H1 (cell line): ENCODE data around the gene GPALPP1. TPM values are rescaled to one million over a fixed set of nuclear protein-coding genes. Genes with fewer than 3 reads are reported as not detected.

ENCODE experiments used
- polyA plus RNA-seq, 7 experiments: library from polyadenylated mRNA; depleted of rRNA in 3 of 7; stranded (reverse) in 5 of 7; unstranded in 2 of 7; fragments of >200 nt in 5 of 7; fragments of 200-250 nt in 2 of 7; gene quantifications; 1 replicate in 5 of 7; 2 replicates in 1 of 7; 4 replicates in 1 of 7; pipeline versions ENCODE4 v1.2.1 to v1.2.3, GENCODE V29; 2011 to 2013; ENCODE audit warnings: missing spikeins in 2 of 7, mixed read lengths in 2 of 7
- total RNA-seq: library from RNA; stranded (reverse); fragmentation: NEBNext Ultra II Directional; extraction: Animal tissue kit (Norgen Biotek cat#: 25700); gene quantifications from 2 replicates; pipeline ENCODE4 v1.2.1, GENCODE V29; 2021
- TF ChIP-seq, protein P1 (sequence below): fragments of 300-600 bp; sonication (generic); IDR thresholded peaks from 2 replicates; pipeline ENCODE4 v1.7.1; 2012; ENCODE audit warnings: low read length, moderate library complexity, mild to moderate bottlenecking, inconsistent platforms; ENCODE audit not compliant: insufficient replicate concordance
- TF ChIP-seq, protein P2 (sequence below): IDR thresholded peaks from 2 replicates; pipeline ENCODE4 v1.6.1; 2012; ENCODE audit warnings: inconsistent platforms

GPALPP1 gene
- total and polyA plus RNA-seq, 2 of the 8 experiments (the other 6 are each of a cell fraction or from before 2014, with no cell fraction given) = 8.5 to 26.1 TPM

DNA sequence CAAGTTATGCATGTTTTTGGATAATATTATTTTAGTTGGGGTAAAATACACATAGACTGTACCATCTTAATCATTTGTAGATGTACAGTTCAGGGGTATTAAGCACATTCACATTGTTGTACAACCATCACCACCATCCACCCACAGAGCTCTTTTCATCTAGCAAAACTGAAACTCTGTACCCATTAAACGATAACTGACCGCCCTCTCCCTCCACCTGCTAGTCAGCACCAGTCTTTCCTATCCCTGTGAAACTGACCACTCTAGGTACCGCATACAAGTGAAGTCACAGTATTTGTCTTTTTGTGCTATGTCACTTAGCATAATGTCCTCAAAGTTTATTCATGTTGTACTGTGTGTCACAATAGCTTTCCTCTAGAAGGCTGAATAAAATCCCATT is 70.7 kb downstream of the GPALPP1 start (continued):
- TF ChIP-seq, protein P1, sequence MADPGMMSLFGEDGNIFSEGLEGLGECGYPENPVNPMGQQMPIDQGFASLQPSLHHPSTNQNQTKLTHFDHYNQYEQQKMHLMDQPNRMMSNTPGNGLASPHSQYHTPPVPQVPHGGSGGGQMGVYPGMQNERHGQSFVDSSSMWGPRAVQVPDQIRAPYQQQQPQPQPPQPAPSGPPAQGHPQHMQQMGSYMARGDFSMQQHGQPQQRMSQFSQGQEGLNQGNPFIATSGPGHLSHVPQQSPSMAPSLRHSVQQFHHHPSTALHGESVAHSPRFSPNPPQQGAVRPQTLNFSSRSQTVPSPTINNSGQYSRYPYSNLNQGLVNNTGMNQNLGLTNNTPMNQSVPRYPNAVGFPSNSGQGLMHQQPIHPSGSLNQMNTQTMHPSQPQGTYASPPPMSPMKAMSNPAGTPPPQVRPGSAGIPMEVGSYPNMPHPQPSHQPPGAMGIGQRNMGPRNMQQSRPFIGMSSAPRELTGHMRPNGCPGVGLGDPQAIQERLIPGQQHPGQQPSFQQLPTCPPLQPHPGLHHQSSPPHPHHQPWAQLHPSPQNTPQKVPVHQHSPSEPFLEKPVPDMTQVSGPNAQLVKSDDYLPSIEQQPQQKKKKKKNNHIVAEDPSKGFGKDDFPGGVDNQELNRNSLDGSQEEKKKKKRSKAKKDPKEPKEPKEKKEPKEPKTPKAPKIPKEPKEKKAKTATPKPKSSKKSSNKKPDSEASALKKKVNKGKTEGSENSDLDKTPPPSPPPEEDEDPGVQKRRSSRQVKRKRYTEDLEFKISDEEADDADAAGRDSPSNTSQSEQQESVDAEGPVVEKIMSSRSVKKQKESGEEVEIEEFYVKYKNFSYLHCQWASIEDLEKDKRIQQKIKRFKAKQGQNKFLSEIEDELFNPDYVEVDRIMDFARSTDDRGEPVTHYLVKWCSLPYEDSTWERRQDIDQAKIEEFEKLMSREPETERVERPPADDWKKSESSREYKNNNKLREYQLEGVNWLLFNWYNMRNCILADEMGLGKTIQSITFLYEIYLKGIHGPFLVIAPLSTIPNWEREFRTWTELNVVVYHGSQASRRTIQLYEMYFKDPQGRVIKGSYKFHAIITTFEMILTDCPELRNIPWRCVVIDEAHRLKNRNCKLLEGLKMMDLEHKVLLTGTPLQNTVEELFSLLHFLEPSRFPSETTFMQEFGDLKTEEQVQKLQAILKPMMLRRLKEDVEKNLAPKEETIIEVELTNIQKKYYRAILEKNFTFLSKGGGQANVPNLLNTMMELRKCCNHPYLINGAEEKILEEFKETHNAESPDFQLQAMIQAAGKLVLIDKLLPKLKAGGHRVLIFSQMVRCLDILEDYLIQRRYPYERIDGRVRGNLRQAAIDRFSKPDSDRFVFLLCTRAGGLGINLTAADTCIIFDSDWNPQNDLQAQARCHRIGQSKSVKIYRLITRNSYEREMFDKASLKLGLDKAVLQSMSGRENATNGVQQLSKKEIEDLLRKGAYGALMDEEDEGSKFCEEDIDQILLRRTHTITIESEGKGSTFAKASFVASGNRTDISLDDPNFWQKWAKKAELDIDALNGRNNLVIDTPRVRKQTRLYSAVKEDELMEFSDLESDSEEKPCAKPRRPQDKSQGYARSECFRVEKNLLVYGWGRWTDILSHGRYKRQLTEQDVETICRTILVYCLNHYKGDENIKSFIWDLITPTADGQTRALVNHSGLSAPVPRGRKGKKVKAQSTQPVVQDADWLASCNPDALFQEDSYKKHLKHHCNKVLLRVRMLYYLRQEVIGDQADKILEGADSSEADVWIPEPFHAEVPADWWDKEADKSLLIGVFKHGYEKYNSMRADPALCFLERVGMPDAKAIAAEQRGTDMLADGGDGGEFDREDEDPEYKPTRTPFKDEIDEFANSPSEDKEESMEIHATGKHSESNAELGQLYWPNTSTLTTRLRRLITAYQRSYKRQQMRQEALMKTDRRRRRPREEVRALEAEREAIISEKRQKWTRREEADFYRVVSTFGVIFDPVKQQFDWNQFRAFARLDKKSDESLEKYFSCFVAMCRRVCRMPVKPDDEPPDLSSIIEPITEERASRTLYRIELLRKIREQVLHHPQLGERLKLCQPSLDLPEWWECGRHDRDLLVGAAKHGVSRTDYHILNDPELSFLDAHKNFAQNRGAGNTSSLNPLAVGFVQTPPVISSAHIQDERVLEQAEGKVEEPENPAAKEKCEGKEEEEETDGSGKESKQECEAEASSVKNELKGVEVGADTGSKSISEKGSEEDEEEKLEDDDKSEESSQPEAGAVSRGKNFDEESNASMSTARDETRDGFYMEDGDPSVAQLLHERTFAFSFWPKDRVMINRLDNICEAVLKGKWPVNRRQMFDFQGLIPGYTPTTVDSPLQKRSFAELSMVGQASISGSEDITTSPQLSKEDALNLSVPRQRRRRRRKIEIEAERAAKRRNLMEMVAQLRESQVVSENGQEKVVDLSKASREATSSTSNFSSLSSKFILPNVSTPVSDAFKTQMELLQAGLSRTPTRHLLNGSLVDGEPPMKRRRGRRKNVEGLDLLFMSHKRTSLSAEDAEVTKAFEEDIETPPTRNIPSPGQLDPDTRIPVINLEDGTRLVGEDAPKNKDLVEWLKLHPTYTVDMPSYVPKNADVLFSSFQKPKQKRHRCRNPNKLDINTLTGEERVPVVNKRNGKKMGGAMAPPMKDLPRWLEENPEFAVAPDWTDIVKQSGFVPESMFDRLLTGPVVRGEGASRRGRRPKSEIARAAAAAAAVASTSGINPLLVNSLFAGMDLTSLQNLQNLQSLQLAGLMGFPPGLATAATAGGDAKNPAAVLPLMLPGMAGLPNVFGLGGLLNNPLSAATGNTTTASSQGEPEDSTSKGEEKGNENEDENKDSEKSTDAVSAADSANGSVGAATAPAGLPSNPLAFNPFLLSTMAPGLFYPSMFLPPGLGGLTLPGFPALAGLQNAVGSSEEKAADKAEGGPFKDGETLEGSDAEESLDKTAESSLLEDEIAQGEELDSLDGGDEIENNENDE = no peak
- TF ChIP-seq, protein P2, sequence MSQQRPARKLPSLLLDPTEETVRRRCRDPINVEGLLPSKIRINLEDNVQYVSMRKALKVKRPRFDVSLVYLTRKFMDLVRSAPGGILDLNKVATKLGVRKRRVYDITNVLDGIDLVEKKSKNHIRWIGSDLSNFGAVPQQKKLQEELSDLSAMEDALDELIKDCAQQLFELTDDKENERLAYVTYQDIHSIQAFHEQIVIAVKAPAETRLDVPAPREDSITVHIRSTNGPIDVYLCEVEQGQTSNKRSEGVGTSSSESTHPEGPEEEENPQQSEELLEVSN = no peak
